HAP-1 (cell line): Measurements from ENCODE around the gene NFAM1.
A peak's percentile ranks its signal among the peaks of the same experiment; 100 is the strongest.

ENCODE experiments used
- DNase-seq, 2 experiments: peaks; one replicate each; pipeline ENCODE4 v3.0.0-alpha.2; 2016 to 2020; ENCODE audit warnings: low spot score in 2 of 2
- H3K27me3 ChIP-seq: fragments of 250-450 bp; sonication (Bioruptor Pico); 2 replicates; pipeline ENCODE4 v1.5.1; 2020; ENCODE audit warnings: low read depth, mild to moderate bottlenecking, moderate library complexity
- H3K36me3 ChIP-seq: fragments of 250-450 bp; sonication (Bioruptor Pico); replicated peaks from 2 replicates; pipeline ENCODE4 v1.5.1; 2020; ENCODE audit warnings: mild to moderate bottlenecking
- H3K4me1 ChIP-seq: fragments of 250-450 bp; sonication (Bioruptor Pico); 2 replicates; pipeline ENCODE4 v1.5.1; 2020; ENCODE audit warnings: mild to moderate bottlenecking
- H3K4me3 ChIP-seq: fragments of 250-450 bp; sonication (Bioruptor Pico); 2 replicates; pipeline ENCODE4 v1.5.1; 2020; ENCODE audit warnings: mild to moderate bottlenecking, moderate library complexity
- H3K9me3 ChIP-seq: fragments of 250-450 bp; sonication (Bioruptor Pico); 2 replicates; pipeline ENCODE4 v1.5.1; 2020; ENCODE audit warnings: mild to moderate bottlenecking, moderate library complexity
- in situ Hi-C: fragments of 300-500 bp; cut with MboI; formaldehyde crosslinking; loops from 3 replicates; pipeline ENCODE4 v1.14.3; 2020; ENCODE audit warnings: low sequenced_read_pairs, inconsistent platforms, mixed read lengths

The NFAM1 gene

DNA sequence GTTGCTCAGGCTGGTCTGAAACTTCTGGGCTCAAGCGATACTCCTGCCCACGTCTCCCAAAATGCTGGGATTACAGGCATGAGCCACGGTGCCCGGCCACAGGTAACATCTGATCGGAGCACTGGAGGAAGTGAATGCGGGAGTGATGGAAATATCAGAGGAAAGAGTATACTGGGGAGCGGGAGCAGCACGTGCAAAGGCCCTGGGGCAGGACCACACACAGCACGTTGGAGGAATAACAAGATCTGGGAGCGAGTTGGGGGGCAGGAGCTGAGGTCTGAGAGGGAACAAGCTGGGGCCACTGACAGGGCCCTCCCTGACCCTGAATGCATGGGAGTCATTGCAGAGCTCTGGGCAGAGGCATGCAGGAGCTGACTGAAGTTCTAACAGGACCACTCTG lies 70.7 kb downstream of the NFAM1 start:
- H3K36me3 ChIP-seq = no peaks in the 10 kb centered on the region
- DNase-seq = no peak
- H3K9me3 ChIP-seq = no peaks in the 10 kb centered on the region
- in situ Hi-C loops = no loop called here
- H3K27me3 ChIP-seq = no peaks in the 10 kb centered on the region
- no peak overlapping the region for H3K4me3 ChIP-seq
- H3K4me1 ChIP-seq = peaks cover 17% of the 10 kb centered on the region

DNA sequence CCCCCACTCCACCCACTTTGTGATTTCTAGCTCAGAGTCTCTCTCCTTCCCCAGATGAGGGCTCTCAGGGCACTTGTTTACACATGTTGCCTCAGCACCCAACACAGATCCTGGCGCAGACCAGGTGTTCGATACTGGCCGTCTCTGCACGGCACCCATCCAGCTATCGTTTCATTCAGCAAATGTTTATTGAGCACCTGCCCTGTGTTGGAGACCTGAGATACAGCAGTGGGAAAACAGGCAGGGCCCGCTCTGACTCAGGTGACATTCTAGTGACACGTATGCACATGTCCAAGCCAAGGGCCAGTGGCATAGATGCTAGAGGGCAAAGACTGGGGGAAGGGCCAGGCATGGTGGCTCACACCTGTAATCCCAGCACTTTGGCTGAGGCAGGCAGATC lies 71.9 kb downstream of the NFAM1 start:
- Histone ChIP-seq H3K9me3 (no peaks in the 10 kb centered on the region), H3K4me1 (peaks cover 8% of the 10 kb centered on the region), H3K4me3 (no peak overlapping the region), H3K36me3 (no peaks in the 10 kb centered on the region), H3K27me3 (no peaks in the 10 kb centered on the region)
- DNase-seq = no peak
- in situ Hi-C loops = no loop called here

DNA sequence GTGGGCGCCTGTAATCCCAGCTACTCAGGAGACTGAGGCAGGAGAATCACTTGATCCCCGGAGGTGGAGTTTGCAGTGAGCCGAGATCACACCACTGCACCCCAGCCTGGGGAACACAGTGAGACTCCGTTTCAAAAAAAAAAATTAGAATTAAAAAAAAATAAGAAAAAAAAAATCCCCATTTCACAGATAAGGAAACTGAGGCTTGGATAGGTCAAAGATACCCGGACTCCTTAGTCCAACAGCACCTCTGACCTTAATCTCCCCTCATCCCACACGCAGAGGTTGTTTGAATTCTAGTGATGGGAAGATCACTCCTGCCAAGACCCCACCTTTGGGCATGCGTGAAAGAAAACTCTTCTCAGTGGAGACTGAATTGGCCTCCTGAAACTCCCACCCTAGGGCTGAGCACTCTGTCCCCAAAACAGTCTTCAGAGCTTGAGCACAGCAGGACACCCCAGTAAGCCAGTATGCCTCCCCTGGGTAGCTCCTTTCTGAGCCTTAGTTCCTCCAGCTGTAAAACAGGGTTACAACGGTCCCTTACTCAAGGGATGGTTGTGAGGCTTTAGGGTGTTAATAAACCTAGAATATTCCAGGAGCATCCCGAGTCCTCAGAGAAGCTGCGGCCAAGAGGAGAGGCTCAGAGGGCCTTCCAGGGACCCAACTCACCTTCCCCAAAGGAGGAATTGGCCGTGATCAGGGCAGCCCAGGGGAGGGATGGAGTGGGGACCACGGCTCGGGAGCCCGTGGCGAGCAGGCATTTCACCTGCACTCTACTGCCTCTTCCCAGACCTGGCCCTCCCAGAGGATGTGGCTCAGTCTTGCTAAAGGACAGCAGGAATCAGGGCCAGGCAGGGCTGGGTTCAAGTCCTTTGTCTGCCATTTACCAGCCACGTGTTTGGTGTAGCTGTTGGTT lies 73.3 kb downstream of the NFAM1 start:
- H3K27me3 ChIP-seq = no peaks in the 10 kb centered on the region
- no peak overlapping the region for H3K4me3 ChIP-seq
- in situ Hi-C loops = no loop called here
- no peak for DNase-seq
- no peaks in the 10 kb centered on the region for H3K4me1 ChIP-seq
- H3K36me3 ChIP-seq = no peaks in the 10 kb centered on the region
- H3K9me3 ChIP-seq = no peaks in the 10 kb centered on the region

DNA sequence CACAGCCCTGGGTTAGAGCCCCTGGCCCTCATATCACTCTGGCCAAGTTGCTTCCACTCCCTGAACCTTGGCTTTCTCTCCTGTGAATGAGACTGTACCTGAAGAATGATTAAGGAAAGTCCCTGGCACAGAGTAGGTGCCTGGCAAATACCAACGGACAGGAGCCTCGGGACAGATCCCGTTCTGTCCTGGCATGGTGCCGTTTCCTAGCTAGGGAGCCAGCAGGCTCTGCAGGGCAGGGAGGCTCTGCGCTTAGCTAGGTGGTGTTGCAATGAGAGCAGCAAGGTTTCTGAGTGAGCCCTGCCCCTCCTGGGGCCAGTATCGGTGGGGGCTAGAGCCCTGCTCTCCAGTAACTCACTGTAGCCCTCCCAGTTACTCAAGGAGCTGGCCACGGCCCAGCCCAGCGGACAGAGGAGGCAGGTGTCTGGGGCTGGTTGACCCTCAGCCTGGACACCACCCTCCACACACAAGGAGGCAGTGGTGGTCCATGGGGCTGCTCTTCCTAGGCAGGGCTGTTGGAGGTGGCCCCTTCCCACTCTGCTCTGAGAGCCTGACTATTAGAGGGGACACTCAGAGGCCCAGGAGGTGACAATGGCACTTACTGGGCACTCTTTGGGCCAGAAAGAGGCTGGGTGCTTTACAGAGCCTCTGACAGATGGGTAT lies 74.4 kb downstream of the NFAM1 start:
- DNase-seq = no peak

DNA sequence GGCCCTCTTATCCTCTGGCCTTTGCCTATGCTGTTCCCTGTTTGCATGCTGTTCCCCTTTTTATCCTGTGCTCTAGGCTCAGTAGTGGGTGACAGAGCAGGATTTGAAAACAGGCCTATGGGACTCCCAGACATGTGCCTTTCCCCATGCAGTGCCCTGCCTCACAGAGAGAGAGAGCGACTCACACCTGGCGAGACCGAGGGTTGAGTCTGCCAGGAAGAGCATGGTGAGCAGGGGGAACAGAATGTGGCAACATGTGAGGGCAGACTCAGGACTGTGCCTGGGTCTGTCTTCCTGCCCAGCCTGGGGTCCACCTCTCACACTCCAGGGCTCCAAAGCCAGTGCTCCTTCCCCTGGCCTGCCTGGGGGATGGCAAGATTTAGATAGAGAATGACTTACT lies 75.0 kb downstream of the NFAM1 start:
- no peak for DNase-seq
- in situ Hi-C loops = no loop called here
- Histone ChIP-seq H3K27me3 (no peaks in the 10 kb centered on the region), H3K4me1 (no peaks in the 10 kb centered on the region), H3K36me3 (no peaks in the 10 kb centered on the region), H3K4me3 (no peak overlapping the region), H3K9me3 (no peaks in the 10 kb centered on the region)

More for the DNA sequence above, 74.4 kb downstream of the NFAM1 start:
- Histone ChIP-seq H3K36me3 (no peaks in the 10 kb centered on the region), H3K4me3 (no peak overlapping the region), H3K9me3 (no peaks in the 10 kb centered on the region), H3K4me1 (no peaks in the 10 kb centered on the region), H3K27me3 (no peaks in the 10 kb centered on the region)
- in situ Hi-C loops = no loop called here

DNA sequence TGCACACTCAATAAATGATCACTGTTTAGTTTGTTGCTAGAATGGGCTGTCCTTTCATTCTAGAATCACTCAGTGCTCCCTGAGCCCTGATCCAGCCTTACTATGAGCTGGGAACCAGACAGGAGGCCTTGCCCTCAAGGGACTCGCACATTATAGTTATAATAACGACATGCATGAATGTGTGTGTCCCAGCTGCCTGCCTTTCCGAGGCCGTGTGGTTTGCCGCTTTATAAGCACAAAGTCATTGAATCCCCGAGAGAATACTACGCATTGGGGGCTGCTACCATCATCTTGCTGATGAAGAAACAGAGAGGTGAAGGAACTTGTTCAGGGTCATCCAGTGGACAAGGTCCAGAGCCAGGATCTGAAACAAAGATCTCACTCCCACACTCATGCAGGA lies 75.7 kb downstream of the NFAM1 start:
- H3K4me3 ChIP-seq = no peak overlapping the region
- no peaks in the 10 kb centered on the region for H3K27me3 ChIP-seq
- in situ Hi-C loops = no loop called here
- no peaks in the 10 kb centered on the region for H3K9me3 ChIP-seq
- DNase-seq = no peak
- no peaks in the 10 kb centered on the region for H3K36me3 ChIP-seq
- H3K4me1 ChIP-seq = no peaks in the 10 kb centered on the region

DNA sequence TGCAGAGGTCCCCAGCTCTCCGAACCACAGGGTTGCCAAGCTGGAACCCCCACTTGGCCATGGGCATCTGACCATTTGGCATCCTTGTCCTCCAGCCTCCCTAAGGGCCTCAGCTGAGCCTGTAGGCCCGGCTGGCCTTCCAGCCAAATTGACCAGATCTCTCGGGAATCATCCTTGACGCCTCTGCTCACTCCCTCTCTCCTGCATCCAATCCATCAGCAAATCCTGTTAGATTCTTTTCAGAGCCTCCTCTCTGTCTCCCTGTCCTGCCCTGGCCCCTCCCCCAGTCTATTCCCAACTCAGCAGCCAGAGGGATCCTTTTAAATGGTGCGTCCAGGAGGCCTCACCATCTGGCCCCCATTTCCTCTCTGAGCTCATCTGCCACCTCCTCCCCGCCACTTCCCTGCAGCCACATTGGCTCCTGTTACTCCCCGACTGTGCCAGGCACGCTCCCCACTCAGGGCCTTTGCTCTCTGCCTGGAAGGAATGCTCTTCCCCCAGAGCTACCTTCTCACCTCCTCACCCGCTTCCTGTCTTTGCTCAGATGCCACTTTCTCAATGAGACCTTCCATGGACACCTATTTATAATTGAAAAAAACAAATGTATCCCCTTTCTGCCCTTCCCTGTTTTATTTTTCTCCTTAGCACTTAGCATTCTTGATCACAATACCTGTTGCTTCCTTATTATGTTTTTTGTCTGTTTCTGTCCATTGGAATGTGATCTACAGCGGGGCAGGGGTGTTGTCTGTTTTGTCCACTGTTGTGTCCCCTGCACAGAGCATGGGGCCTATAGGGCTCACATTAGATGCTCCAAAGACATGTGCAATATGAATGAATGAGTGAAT lies 78.1 kb downstream of the NFAM1 start:
- H3K9me3 ChIP-seq = no peaks in the 10 kb centered on the region
- no peaks in the 10 kb centered on the region for H3K27me3 ChIP-seq
- no peaks in the 10 kb centered on the region for H3K36me3 ChIP-seq
- DNase-seq = peak in 1 of 2 experiments; percentile 34
- in situ Hi-C loops = no loop called here
- no peak overlapping the region for H3K4me3 ChIP-seq
- no peaks in the 10 kb centered on the region for H3K4me1 ChIP-seq

DNA sequence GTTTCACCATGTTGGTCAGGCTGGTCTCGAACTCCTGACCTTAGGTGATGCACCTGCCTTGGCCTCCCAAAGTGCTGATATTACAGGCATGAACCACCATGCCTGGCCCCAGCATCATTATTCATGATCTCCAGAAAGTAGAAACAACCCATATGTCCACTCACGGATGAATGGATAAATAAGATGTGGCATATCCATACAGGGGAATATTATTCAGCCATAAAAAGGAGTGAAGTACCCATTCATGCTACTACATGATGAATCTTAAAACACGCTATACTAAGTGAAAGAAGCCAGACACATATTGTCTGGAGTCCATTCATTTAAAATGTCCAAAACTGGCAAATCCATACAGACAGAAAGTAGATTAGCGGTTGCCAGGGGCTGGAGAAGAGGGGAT lies 81.8 kb downstream of the NFAM1 start:
- Histone ChIP-seq H3K27me3 (no peaks in the 10 kb centered on the region), H3K9me3 (no peaks in the 10 kb centered on the region), H3K4me1 (no peaks in the 10 kb centered on the region), H3K36me3 (no peaks in the 10 kb centered on the region), H3K4me3 (no peak overlapping the region)
- DNase-seq = no peak
- in situ Hi-C loops = no loop called here

DNA sequence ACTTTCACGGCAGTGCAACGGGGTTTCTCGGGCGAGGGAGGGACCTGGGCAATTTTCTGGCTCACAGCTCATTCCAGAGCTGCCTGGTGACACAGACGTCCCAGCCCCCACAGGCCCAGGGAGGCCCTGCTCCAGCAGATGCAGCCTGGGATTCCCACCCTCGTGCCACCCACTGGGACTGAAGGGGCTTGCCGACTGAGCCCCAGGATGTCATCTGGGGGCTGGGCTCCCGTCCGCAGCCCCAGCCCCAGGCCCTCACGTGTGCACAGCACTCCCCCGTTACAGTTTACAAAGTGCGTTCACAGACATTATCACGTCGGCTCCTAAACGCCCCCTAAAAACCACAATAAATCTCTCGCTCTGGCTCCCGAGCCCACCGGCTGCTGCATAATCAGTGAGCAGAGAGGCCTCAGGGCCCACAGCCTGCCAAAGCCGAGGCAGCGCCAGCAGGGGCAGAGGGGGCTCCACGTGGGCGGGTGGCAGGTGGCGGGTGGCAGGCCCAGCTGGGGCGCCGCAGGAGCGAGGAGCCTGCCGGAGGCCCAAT lies 84.8 kb downstream of the NFAM1 start:
- Histone ChIP-seq H3K36me3 (no peaks in the 10 kb centered on the region), H3K4me3 (no peak overlapping the region), H3K27me3 (no peaks in the 10 kb centered on the region), H3K9me3 (no peaks in the 10 kb centered on the region), H3K4me1 (no peaks in the 10 kb centered on the region)
- in situ Hi-C loops = no loop called here
- DNase-seq = no peak

DNA sequence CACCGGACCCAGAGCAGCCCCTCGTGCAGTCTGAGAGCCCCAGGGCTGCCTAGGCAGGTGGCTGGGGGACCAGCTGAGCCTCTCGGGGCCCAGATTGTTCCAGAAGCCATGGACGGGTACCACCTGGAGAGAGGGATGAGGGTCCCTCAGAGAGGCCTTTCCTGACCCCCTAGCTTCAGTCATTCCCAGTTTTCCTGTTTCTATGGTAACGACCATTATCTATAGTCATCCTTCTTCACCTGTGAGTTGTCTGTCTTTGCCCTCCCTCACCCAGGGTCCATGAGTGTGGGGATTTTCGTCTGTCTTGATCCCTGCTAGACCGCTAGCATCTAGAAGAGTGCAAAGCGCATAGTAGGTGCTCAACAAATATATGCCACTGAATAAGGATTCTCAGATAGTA lies 85.5 kb downstream of the NFAM1 start:
- Histone ChIP-seq H3K36me3 (no peaks in the 10 kb centered on the region), H3K4me3 (no peak overlapping the region), H3K27me3 (no peaks in the 10 kb centered on the region), H3K4me1 (no peaks in the 10 kb centered on the region), H3K9me3 (no peaks in the 10 kb centered on the region)
- in situ Hi-C loops = no loop called here
- DNase-seq = no peak

DNA sequence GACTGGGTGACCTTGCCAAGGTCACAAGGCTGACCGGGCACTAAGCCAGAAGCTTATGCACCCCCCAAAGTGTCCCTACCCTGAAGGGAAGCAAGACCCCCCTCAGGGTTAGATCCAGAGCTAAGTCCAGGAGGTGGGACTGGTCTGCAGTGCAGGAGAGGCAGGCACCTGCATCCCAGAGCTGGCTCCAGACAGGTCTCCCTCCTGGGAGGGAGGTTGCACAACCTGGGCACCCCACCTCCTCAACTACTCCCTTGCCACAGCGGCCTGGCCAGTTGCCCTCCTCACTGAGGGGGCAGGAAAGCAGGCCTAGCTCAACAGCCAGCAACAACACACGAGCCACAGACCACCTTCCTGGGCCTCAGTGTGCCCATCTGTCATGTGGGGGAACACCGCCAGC lies 86.7 kb downstream of the NFAM1 start:
- H3K9me3 ChIP-seq = no peaks in the 10 kb centered on the region
- H3K4me1 ChIP-seq = no peaks in the 10 kb centered on the region
- no peaks in the 10 kb centered on the region for H3K27me3 ChIP-seq
- no peak overlapping the region for H3K4me3 ChIP-seq
- H3K36me3 ChIP-seq = no peaks in the 10 kb centered on the region
- no peak for DNase-seq
- in situ Hi-C loops = no loop called here

DNA sequence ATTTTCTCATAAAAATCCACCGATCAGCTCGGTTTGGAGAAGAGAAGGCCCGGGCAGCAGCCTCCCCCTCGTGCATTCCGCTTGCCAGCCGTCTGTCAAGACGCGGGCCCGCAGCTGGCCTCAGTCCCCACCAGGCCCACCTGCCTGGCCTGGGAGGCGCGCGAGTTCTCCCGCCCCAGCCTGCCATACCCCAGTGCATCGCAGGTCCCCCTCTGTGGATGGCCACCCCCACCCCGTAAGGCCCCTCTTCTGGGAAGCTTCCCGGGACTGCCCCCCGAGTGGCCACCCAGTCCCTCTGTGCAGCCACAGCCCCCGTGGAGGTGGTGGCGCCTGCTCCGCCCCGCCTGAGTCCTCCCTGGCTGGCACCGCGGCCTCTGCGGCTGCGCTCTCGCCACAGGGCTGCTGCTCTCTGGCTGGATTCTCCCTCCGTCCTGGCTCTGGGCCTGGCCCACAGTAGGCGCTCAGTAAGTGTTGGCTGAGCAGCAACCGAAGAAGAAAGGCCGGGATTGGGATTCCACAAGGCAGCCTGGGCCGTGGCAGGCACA lies 87.8 kb downstream of the NFAM1 start:
- in situ Hi-C loops = no loop called here
- H3K27me3 ChIP-seq = no peaks in the 10 kb centered on the region
- no peaks in the 10 kb centered on the region for H3K4me1 ChIP-seq
- no peaks in the 10 kb centered on the region for H3K36me3 ChIP-seq
- no peaks in the 10 kb centered on the region for H3K9me3 ChIP-seq
- no peak for DNase-seq
- no peak overlapping the region for H3K4me3 ChIP-seq

DNA sequence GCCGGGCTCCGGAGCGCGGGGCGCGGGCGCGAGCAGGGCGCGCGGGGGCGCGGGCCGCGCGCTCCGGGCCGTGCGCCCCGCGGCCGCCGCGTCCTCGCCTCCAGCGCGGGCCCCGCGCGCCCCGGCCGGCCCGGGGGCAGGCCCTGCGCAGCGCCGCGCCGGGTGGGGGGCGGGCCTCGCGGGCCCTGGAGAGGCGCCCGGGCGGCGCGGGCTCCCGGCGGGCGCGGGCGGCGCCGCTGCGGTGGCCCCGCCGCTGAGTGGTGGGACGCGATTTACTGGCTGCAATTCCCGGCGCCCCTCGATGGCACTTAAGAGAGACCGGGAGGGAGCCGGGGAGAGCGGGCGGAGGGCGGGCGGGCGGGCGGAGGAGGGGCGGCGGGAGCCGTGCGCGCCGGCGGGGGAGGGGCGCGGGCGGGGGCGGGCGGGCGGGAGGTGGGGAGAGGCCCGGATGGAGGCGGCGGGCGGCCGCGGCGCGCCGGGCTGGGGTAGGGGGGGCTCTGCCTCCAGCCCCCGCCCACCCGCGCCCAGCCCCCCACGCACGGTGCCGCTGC lies 88.6 kb downstream of the NFAM1 start:
- Histone ChIP-seq H3K27me3 (no peaks in the 10 kb centered on the region), H3K4me1 (no peaks in the 10 kb centered on the region), H3K9me3 (no peaks in the 10 kb centered on the region), H3K4me3 (no peak overlapping the region), H3K36me3 (no peaks in the 10 kb centered on the region)
- peak in 1 of 2 experiments; percentile 54 for DNase-seq
- in situ Hi-C loops = no loop called here
